Neural cell (in vitro differentiated cells): ENCODE measurements around the gene SCAP. TPM values are rescaled to one million over a fixed set of nuclear protein-coding genes. Genes with fewer than 3 reads are reported as not detected.
"Not testable (repeated sequence)": the region's sequence is repeated elsewhere in the genome, so short reads cannot be mapped to it uniquely, and the experiment has no call there.

Experiments
- H2AFZ ChIP-seq: fragments of 200-600, 300-800 bp; sonication (generic), shearing (Covaris generic); 2 replicates; pipeline ENCODE4 v1.6.0; 2014; ENCODE audit warnings: low read depth, mild to moderate bottlenecking, antibody characterized with exemption, low read length, moderate library complexity
- H3F3A ChIP-seq: fragments of 200-600 bp; shearing (Covaris generic); 2 replicates; pipeline ENCODE4 v1.6.1; 2016; ENCODE audit warnings: mild to moderate bottlenecking, moderate library complexity, mixed read lengths, antibody characterized with exemption, low read length; ENCODE audit not compliant: insufficient read depth, poor library complexity, severe bottlenecking
- H3K27ac ChIP-seq: fragments of 200-600, 300-800 bp; sonication (generic), shearing (Covaris generic); 2 replicates; pipeline ENCODE4 v1.5.1; 2014; ENCODE audit warnings: mild to moderate bottlenecking, low read length, moderate library complexity
- H3K27me3 ChIP-seq: fragments of 300-800, 200-600 bp; sonication (generic), shearing (Covaris generic); 2 replicates; pipeline ENCODE4 v1.6.0; 2014; ENCODE audit warnings: mild to moderate bottlenecking, low read depth, low read length, moderate library complexity; ENCODE audit not compliant: insufficient read depth
- H3K36me3 ChIP-seq: fragments of 300-800, 200-600 bp; sonication (generic), shearing (Covaris generic); 2 replicates; pipeline ENCODE4 v1.5.1; 2014; ENCODE audit warnings: mild to moderate bottlenecking, antibody characterized with exemption, low read length, moderate library complexity; ENCODE audit not compliant: insufficient read depth
- H3K4me2 ChIP-seq: fragments of 300-800, 200-600 bp; sonication (generic), shearing (Covaris generic); 2 replicates; pipeline ENCODE4 v1.6.0; 2014; ENCODE audit warnings: mild to moderate bottlenecking, low read length
- H3K4me3 ChIP-seq: fragments of 300-800, 200-600 bp; sonication (generic), shearing (Covaris generic); 2 replicates; pipeline ENCODE4 v1.5.1; 2014; ENCODE audit warnings: mild to moderate bottlenecking, low read length, moderate library complexity
- H3K79me2 ChIP-seq: fragments of 200-600 bp; shearing (Covaris generic); replicated peaks from 2 replicates; pipeline ENCODE4 v1.6.0; 2014; ENCODE audit warnings: mild to moderate bottlenecking, low read length, moderate library complexity; ENCODE audit not compliant: insufficient read depth
- H3K9ac ChIP-seq: fragments of 300-800, 200-600 bp; sonication (generic), shearing (Covaris generic); 2 replicates; pipeline ENCODE4 v1.6.1; 2016; ENCODE audit warnings: mild to moderate bottlenecking, low read length, mixed read lengths
- H3K9me2 ChIP-seq: fragments of 200-600 bp; shearing (Covaris generic); 2 replicates; pipeline ENCODE4 v1.6.1; 2016; ENCODE audit warnings: mild to moderate bottlenecking, low read length, mixed read lengths; ENCODE audit not compliant: insufficient read depth
- H3K9me3 ChIP-seq: fragments of 200-600, 300-800 bp; sonication (generic), shearing (Covaris generic); 2 replicates; pipeline ENCODE4 v1.6.1; 2016; ENCODE audit warnings: mild to moderate bottlenecking, mixed run types, low read length, moderate library complexity, mixed read lengths
- H4K20me1 ChIP-seq: fragments of 200-600 bp; shearing (Covaris generic); 2 replicates; pipeline ENCODE4 v1.6.1; 2016; ENCODE audit warnings: mild to moderate bottlenecking, mixed run types; ENCODE audit not compliant: insufficient read depth
- EP300 ChIP-seq: fragments of 450-650 bp; conservative IDR thresholded peaks from 2 replicates; pipeline ENCODE4 v1.6.1; 2014; ENCODE audit warnings: antibody characterized with exemption, mild to moderate bottlenecking, moderate library complexity; ENCODE audit not compliant: poor library complexity, severe bottlenecking
- EZH2 ChIP-seq: fragments of 200-600, 300-800 bp; shearing (Covaris generic), sonication (generic); IDR thresholded peaks from 2 replicates; pipeline ENCODE4 v1.6.1; 2014; ENCODE audit warnings: antibody characterized with exemption, low read length, borderline replicate concordance, mild to moderate bottlenecking; ENCODE audit not compliant: insufficient read depth, poor library complexity, severe bottlenecking
- MXI1 ChIP-seq: fragments of 450-650 bp; conservative IDR thresholded peaks from 2 replicates; pipeline ENCODE4 v1.6.1; 2014; ENCODE audit warnings: antibody characterized with exemption, mild to moderate bottlenecking; ENCODE audit not compliant: poor library complexity, severe bottlenecking
- POLR2AphosphoS5 ChIP-seq: IDR thresholded peaks from 2 replicates; pipeline ENCODE4 v1.6.1; 2012
- RAD21 ChIP-seq: fragments of 450-650 bp; conservative IDR thresholded peaks from 2 replicates; pipeline ENCODE4 v1.6.1; 2014; ENCODE audit warnings: antibody characterized with exemption, mild to moderate bottlenecking, moderate library complexity
- SMC3 ChIP-seq: fragments of 450-650 bp; conservative IDR thresholded peaks from 2 replicates; pipeline ENCODE4 v1.6.1; 2014; ENCODE audit warnings: antibody characterized with exemption, mild to moderate bottlenecking, moderate library complexity; ENCODE audit not compliant: poor library complexity
- TAF1 ChIP-seq: IDR thresholded peaks from 2 replicates; pipeline ENCODE4 v1.6.1; 2012; ENCODE audit warnings: low read depth
- polyA plus RNA-seq: library from polyadenylated mRNA; depleted of rRNA; stranded (reverse); fragments of >200 nt; gene quantifications from 2 replicates; pipeline ENCODE4 v1.2.3, GENCODE V29; 2014
- TF ChIP-seq, protein P1 (sequence below): IDR thresholded peaks from 2 replicates; pipeline ENCODE4 v1.6.1; 2012; ENCODE audit warnings: borderline replicate concordance
- TF ChIP-seq, protein P2 (sequence below): fragments of 450-650 bp; IDR thresholded peaks from 2 replicates; pipeline ENCODE4 v1.5.1; 2014; ENCODE audit warnings: antibody characterized with exemption, mild to moderate bottlenecking, moderate library complexity; ENCODE audit not compliant: poor library complexity, severe bottlenecking

Gene SCAP
- polyA plus RNA-seq, 1 donor from 2014 or later = 58.0 TPM

DNA sequence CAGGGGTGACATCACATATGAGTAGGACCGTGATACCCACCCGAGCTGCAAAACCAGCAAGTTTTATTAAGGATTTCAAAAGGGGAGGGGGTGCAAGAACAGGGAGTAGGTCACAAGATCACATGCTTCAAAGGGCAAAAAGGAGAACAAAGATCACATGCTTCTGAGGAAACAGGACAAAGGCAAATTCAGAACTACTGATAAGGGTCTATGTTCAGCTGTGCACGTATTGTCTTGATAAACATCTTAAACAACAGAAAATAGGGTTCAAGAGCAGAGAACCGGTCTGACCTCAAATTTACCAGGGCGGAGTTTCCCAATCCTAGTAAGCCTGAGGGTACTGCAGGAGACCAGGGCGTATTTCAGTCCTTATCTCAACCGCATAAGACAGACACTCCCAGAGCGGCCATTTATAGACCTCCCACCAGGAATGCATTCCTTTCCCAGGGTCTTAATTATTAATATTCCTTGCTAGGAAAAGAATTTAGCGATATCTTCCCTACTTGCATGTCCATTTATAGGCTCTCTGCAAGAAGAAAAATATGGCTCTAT is 16.1 kb downstream of the SCAP start:
- not testable (repeated sequence) for H3K4me3 ChIP-seq, H3F3A ChIP-seq, H3K9ac ChIP-seq, H3K4me2 ChIP-seq, H3K27me3 ChIP-seq, H3K27ac ChIP-seq, H2AFZ ChIP-seq, H4K20me1 ChIP-seq, H3K9me2 ChIP-seq, H3K9me3 ChIP-seq, H3K36me3 ChIP-seq
- H3K79me2 ChIP-seq = peaks cover 23% of the 10 kb centered on the region

DNA sequence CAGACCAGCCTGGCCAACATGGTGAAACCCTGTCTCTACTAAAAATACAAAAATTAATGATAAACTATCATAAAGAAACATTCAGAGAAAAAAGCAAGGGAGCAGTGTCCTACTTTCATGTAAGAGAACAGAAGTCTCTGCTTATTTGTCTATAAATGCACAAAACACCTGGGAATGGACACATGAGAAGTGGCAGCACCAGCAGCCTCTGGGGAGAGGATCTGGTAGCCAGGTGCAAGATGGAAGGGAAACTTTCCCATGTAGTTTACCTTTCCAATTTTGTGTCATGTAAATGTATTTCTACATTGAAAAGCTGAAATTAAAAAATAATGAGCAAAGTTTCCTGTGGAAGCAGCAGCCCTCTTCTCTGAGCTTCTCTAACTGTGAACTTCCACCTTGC is 18.8 kb downstream of the SCAP start:
- no peak overlapping the region for H3K9ac ChIP-seq
- TF ChIP-seq, protein P1, sequence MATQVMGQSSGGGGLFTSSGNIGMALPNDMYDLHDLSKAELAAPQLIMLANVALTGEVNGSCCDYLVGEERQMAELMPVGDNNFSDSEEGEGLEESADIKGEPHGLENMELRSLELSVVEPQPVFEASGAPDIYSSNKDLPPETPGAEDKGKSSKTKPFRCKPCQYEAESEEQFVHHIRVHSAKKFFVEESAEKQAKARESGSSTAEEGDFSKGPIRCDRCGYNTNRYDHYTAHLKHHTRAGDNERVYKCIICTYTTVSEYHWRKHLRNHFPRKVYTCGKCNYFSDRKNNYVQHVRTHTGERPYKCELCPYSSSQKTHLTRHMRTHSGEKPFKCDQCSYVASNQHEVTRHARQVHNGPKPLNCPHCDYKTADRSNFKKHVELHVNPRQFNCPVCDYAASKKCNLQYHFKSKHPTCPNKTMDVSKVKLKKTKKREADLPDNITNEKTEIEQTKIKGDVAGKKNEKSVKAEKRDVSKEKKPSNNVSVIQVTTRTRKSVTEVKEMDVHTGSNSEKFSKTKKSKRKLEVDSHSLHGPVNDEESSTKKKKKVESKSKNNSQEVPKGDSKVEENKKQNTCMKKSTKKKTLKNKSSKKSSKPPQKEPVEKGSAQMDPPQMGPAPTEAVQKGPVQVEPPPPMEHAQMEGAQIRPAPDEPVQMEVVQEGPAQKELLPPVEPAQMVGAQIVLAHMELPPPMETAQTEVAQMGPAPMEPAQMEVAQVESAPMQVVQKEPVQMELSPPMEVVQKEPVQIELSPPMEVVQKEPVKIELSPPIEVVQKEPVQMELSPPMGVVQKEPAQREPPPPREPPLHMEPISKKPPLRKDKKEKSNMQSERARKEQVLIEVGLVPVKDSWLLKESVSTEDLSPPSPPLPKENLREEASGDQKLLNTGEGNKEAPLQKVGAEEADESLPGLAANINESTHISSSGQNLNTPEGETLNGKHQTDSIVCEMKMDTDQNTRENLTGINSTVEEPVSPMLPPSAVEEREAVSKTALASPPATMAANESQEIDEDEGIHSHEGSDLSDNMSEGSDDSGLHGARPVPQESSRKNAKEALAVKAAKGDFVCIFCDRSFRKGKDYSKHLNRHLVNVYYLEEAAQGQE = no peak
- TF ChIP-seq, protein P2, sequence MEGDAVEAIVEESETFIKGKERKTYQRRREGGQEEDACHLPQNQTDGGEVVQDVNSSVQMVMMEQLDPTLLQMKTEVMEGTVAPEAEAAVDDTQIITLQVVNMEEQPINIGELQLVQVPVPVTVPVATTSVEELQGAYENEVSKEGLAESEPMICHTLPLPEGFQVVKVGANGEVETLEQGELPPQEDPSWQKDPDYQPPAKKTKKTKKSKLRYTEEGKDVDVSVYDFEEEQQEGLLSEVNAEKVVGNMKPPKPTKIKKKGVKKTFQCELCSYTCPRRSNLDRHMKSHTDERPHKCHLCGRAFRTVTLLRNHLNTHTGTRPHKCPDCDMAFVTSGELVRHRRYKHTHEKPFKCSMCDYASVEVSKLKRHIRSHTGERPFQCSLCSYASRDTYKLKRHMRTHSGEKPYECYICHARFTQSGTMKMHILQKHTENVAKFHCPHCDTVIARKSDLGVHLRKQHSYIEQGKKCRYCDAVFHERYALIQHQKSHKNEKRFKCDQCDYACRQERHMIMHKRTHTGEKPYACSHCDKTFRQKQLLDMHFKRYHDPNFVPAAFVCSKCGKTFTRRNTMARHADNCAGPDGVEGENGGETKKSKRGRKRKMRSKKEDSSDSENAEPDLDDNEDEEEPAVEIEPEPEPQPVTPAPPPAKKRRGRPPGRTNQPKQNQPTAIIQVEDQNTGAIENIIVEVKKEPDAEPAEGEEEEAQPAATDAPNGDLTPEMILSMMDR = no peak
- no peak for TF ChIP-seq RAD21
- no peak for TF ChIP-seq SMC3
- no peak for TF ChIP-seq MXI1
- no peak for TF ChIP-seq POLR2AphosphoS5
- no peak for TF ChIP-seq TAF1
- TF ChIP-seq EZH2 = no peak
- TF ChIP-seq EP300 = no peak
- H3K79me2 ChIP-seq = peaks cover 22% of the 10 kb centered on the region
- no peaks in the 10 kb centered on the region for H3K36me3 ChIP-seq
- no peak overlapping the region for H3K4me3 ChIP-seq
- no peaks in the 10 kb centered on the region for H3F3A ChIP-seq
- no peaks in the 10 kb centered on the region for H3K9me2 ChIP-seq
- no peaks in the 10 kb centered on the region for H3K9me3 ChIP-seq
- H3K27ac ChIP-seq = no peak overlapping the region
- no peaks in the 10 kb centered on the region for H3K27me3 ChIP-seq
- H3K4me2 ChIP-seq = no peak overlapping the region
- H2AFZ ChIP-seq = no peak overlapping the region
- no peaks in the 10 kb centered on the region for H4K20me1 ChIP-seq

GRCh38 chr3:47455806-47456452 is 19.8 kb downstream of the SCAP start:
- Histone ChIP-seq H4K20me1 (no peaks in the 10 kb centered on the region), H3K9ac (no peak overlapping the region), H3K27ac (no peak overlapping the region), H3K9me3 (no peaks in the 10 kb centered on the region), H2AFZ (no peak overlapping the region), H3K27me3 (no peaks in the 10 kb centered on the region), H3F3A (no peaks in the 10 kb centered on the region), H3K4me3 (no peak overlapping the region), H3K9me2 (no peaks in the 10 kb centered on the region), H3K79me2 (peaks cover 21% of the 10 kb centered on the region), H3K36me3 (no peaks in the 10 kb centered on the region), H3K4me2 (no peak overlapping the region)
- TF ChIP-seq, protein P2 = no peak
- TF ChIP-seq MXI1 (no peak), EP300 (no peak), RAD21 (no peak), POLR2AphosphoS5 (no peak), EZH2 (no peak), SMC3 (no peak), TAF1 (no peak)
- TF ChIP-seq, protein P1 = no peak
